Spleen (tissue), 7 donors: ENCODE results near the gene TOP1.

ENCODE experiments used
- CTCF ChIP-seq, 11 experiments: fragments of 200-600 bp in 7 of 11; fragments of 450-650 bp in 4 of 11; sonication (generic) in 4 of 11; IDR thresholded peaks in 8 of 11; conservative IDR thresholded peaks in 3 of 11; 1 replicate in 7 of 11; 2 replicates in 4 of 11; pipeline versions ENCODE4 v1.4.0 to v1.8.0; 2016 to 2021; ENCODE audit warnings: antibody characterized with exemption in 11 of 11, inconsistent platforms in 4 of 11, mild to moderate bottlenecking in 1 of 11
- POLR2A ChIP-seq, 3 donors: fragments of 450-650 bp; IDR thresholded peaks; one replicate each; pipeline ENCODE4 v1.5.1; 2017; ENCODE audit warnings: antibody characterized with exemption in 3 of 3, mild to moderate bottlenecking in 1 of 3
- donor health status: DM: no; HTN: no; CAD: no; lungs with moderate emphysema.
- donor health status: DM: no; HTN: no; CAD: no.
- donor health status: DM: no; HTN: no; CAD: no.

DNA sequence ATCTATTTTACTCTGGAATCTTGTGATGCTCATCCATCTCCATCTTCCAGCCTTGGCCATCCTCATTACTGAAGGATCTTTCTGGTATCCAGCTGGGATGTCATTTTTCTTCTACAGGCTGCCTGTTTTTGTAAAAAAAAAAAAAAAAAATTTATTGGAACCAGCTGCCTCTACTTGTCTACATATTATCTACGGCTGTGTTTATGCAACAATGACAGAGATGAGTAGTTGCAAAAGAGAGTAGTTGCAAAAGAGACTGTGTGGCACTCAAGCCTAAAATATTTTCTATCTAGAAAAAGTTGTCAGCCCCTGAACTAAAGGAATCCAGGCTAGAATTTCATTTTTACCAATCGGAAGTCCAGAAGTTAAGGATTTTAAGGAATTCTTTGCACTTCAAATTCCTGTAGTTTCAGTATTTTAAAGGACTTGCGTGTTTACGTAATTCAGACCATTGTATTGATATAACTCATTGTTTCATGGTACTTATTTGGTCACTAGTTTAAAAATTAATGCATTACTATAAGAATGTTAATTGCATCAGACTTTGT is 70.2 kb downstream of the TOP1 start:
- no peak for TF ChIP-seq CTCF (IDR thresholded peaks at IDR 0.05 in 8 of 11, conservative IDR thresholded peaks at IDR 0.05 in 3 of 11)
- no peak for TF ChIP-seq POLR2A (IDR thresholded peaks at IDR 0.05)
